WTC11 (cell line): Measurements from ENCODE around the gene NKX2-1. TPM values are rescaled to one million over a fixed set of nuclear protein-coding genes. Genes with fewer than 3 reads are reported as not detected.

Source experiments
- ATAC-seq: fragments of 200-7000 bp; cut with Tn5 transposase; 2 replicates; pipeline ENCODE4 v1.10.0; 2021; ENCODE audit warnings: mild to moderate bottlenecking, moderate library complexity
- CTCF ChIA-PET: fragments of 300-600 bp; sonication (Branson Sonifier 250); formaldehyde crosslinking; loops from one replicate; lab custom pipeline; 2021; ENCODE audit warnings: antibody characterized with exemption; lab: Charles Lee
- POLR2A ChIA-PET: fragments of 350-600 bp; sonication (Branson Sonifier 250); formaldehyde crosslinking; loops from one replicate; lab custom pipeline; 2021; ENCODE audit warnings: antibody characterized with exemption; lab: Charles Lee
- DNase-seq: peaks from one replicate; pipeline ENCODE4 v3.0.0; 2021; ENCODE audit warnings: low spot score
- H3K27ac Mint-ChIP-seq: 2 replicates; pipeline ENCODE4 v1.8.0; 2021; ENCODE audit warnings: mixed read lengths
- H3K27me3 Mint-ChIP-seq: 2 replicates; pipeline ENCODE4 v1.8.0; 2021; ENCODE audit warnings: low read depth, mild to moderate bottlenecking, moderate library complexity, mixed read lengths
- H3K36me3 Mint-ChIP-seq: 2 replicates; pipeline ENCODE4 v1.8.0; 2021; ENCODE audit warnings: mixed read lengths
- H3K4me1 Mint-ChIP-seq: 2 replicates; pipeline ENCODE4 v1.8.0; 2022; ENCODE audit warnings: mixed read lengths
- H3K4me3 Mint-ChIP-seq: 2 replicates; pipeline ENCODE4 v1.8.0; 2021; ENCODE audit warnings: mild to moderate bottlenecking, moderate library complexity, mixed read lengths
- H3K9me3 Mint-ChIP-seq: 2 replicates; pipeline ENCODE4 v1.8.0; 2021; ENCODE audit warnings: mixed read lengths
- ARID4B ChIP-seq: sonication (generic); formaldehyde crosslinking; IDR thresholded peaks from 2 replicates; pipeline ENCODE4 v1.8.0; 2023; ENCODE audit warnings: missing genetic modification reagents, mild to moderate bottlenecking, borderline replicate concordance
- ELF4 ChIP-seq: sonication (generic); formaldehyde crosslinking; IDR thresholded peaks from 2 replicates; pipeline ENCODE4 v1.8.1; 2022; ENCODE audit warnings: low read depth, mild to moderate bottlenecking, moderate library complexity, missing genetic modification reagents
- FOXK1 ChIP-seq: sonication (generic); formaldehyde crosslinking; IDR thresholded peaks from 2 replicates; pipeline ENCODE4 v1.8.0; 2022; ENCODE audit warnings: mild to moderate bottlenecking, moderate library complexity, missing genetic modification reagents
- FOXP1 ChIP-seq: sonication (generic); formaldehyde crosslinking; IDR thresholded peaks from 2 replicates; pipeline ENCODE4 v1.8.0; 2022; ENCODE audit warnings: missing genetic modification reagents, mild to moderate bottlenecking, moderate library complexity, borderline replicate concordance
- IRF2 ChIP-seq: sonication (generic); formaldehyde crosslinking; IDR thresholded peaks from 2 replicates; pipeline ENCODE4 v1.8.0; 2022; ENCODE audit warnings: low read depth, missing genetic modification reagents, borderline replicate concordance
- JAZF1 ChIP-seq: fragments of 250-450 bp; sonication (Bioruptor Pico); IDR thresholded peaks from 2 replicates; pipeline ENCODE4 v1.9.0; 2021; ENCODE audit warnings: moderate library complexity, mild to moderate bottlenecking, inconsistent platforms
- MXD4 ChIP-seq: fragments of 250-450 bp; sonication (Bioruptor Pico); IDR thresholded peaks from 2 replicates; pipeline ENCODE4 v1.8.0; 2021; ENCODE audit warnings: mild to moderate bottlenecking, moderate library complexity, borderline replicate concordance
- NR2C2 ChIP-seq: sonication (generic); formaldehyde crosslinking; IDR thresholded peaks from 2 replicates; pipeline ENCODE4 v1.8.0; 2022; ENCODE audit warnings: mild to moderate bottlenecking, missing genetic modification reagents
- NR3C1 ChIP-seq: sonication (generic); formaldehyde crosslinking; conservative IDR thresholded peaks from 2 replicates; pipeline ENCODE4 v1.8.1; 2023; ENCODE audit warnings: low read depth, mild to moderate bottlenecking, missing genetic modification reagents
- SMAD3 ChIP-seq: sonication (generic); formaldehyde crosslinking; IDR thresholded peaks from 2 replicates; pipeline ENCODE4 v1.8.0; 2022; ENCODE audit warnings: missing genetic modification reagents, mild to moderate bottlenecking, borderline replicate concordance
- ZMAT4 ChIP-seq: fragments of 250-450 bp; sonication (Bioruptor Pico); IDR thresholded peaks from 2 replicates; pipeline ENCODE4 v1.9.0; 2021; ENCODE audit warnings: mild to moderate bottlenecking
- ZNF138 ChIP-seq: sonication (generic); formaldehyde crosslinking; conservative IDR thresholded peaks from 2 replicates; pipeline ENCODE4 v1.8.1; 2022; ENCODE audit warnings: mild to moderate bottlenecking, moderate library complexity, missing genetic modification reagents
- ZNF425 ChIP-seq: fragments of 250-450 bp; sonication (Bioruptor Pico); conservative IDR thresholded peaks from 2 replicates; pipeline ENCODE4 v1.9.0; 2021; ENCODE audit warnings: mild to moderate bottlenecking
- total RNA-seq: library from RNA; stranded (reverse); gene quantifications from 3 replicates; pipeline ENCODE4 v1.2.3, GENCODE V29; 2021
- TF ChIP-seq, protein P1 (sequence below): fragments of 250-450 bp; sonication (Bioruptor Pico); IDR thresholded peaks from 2 replicates; pipeline ENCODE4 v1.9.0; 2021; ENCODE audit warnings: moderate library complexity, mild to moderate bottlenecking, inconsistent platforms, borderline replicate concordance
- TF ChIP-seq, protein P2 (sequence below): sonication (generic); formaldehyde crosslinking; IDR thresholded peaks from 2 replicates; pipeline ENCODE4 v1.8.0; 2022; ENCODE audit warnings: mild to moderate bottlenecking, missing genetic modification reagents
- TF ChIP-seq, protein P3 (sequence below): sonication (generic); formaldehyde crosslinking; IDR thresholded peaks from 2 replicates; pipeline ENCODE4 v1.8.1; 2022; ENCODE audit warnings: low read depth, mild to moderate bottlenecking, moderate library complexity, missing genetic modification reagents, borderline replicate concordance
- TF ChIP-seq, protein P4 (sequence below): sonication (generic); formaldehyde crosslinking; IDR thresholded peaks from 2 replicates; pipeline ENCODE4 v1.8.1; 2023; ENCODE audit warnings: mild to moderate bottlenecking, missing genetic modification reagents

NKX2-1 gene
- total RNA-seq, 1 experiment from 2014 or later = not detected

GRCh38 chr14:36511981-36512584 lies 7.9 kb downstream of the NKX2-1 start:
- POLR2A ChIA-PET = no interaction called here
- DNase-seq = no peak
- Mint-ChIP-seq H3K36me3 (no peaks in the 10 kb centered on the region; the same call in 1 of the 2 replicates), H3K4me3 (no peak overlapping the region), H3K27me3 (peaks cover 98% of the 10 kb centered on the region), H3K27ac (no peak overlapping the region), H3K9me3 (no peaks in the 10 kb centered on the region), H3K4me1 (peaks cover 64% of the 10 kb centered on the region)
- ATAC-seq = no peak
- CTCF ChIA-PET = interaction anchor here (0.6 to 5.7 kb wide), 2 partner anchors 12 to 94 kb away, joined by 4 to 103 read pairs; no protein-coding TSS in a partner anchor
- TF ChIP-seq NR2C2 (CRISPR knock-in tag) (no peak), JAZF1 (CRISPR knock-in tag) (no peak), NR3C1 (CRISPR knock-in tag) (no peak), ZMAT4 (CRISPR knock-in tag) (no peak), FOXK1 (no peak), ARID4B (CRISPR knock-in tag) (no peak)
- TF ChIP-seq, protein P1, sequence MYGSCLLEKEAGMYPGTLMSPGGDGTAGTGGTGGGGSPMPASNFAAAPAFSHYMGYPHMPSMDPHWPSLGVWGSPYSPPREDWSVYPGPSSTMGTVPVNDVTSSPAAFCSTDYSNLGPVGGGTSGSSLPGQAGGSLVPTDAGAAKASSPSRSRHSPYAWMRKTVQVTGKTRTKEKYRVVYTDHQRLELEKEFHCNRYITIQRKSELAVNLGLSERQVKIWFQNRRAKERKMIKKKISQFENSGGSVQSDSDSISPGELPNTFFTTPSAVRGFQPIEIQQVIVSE = no peak

- Mint-ChIP-seq H3K4me1 (peaks cover 70% of the 10 kb centered on the region), H3K36me3 (no peaks in the 10 kb centered on the region; the same call in 1 of the 2 replicates), H3K27ac (no peak overlapping the region), H3K9me3 (no peaks in the 10 kb centered on the region), H3K4me3 (no peak overlapping the region), H3K27me3 (peaks cover 98% of the 10 kb centered on the region)
- ATAC-seq (no peak), DNase-seq (no peak)
- CTCF ChIA-PET = interaction anchor here (1.1 to 4.0 kb wide), 4 partner anchors 10 to 440 kb away, joined by 3 to 57 read pairs (median 24); partner anchors contain the start of gene NKX2-1
- POLR2A ChIA-PET = no interaction called here
- TF ChIP-seq, protein P2, sequence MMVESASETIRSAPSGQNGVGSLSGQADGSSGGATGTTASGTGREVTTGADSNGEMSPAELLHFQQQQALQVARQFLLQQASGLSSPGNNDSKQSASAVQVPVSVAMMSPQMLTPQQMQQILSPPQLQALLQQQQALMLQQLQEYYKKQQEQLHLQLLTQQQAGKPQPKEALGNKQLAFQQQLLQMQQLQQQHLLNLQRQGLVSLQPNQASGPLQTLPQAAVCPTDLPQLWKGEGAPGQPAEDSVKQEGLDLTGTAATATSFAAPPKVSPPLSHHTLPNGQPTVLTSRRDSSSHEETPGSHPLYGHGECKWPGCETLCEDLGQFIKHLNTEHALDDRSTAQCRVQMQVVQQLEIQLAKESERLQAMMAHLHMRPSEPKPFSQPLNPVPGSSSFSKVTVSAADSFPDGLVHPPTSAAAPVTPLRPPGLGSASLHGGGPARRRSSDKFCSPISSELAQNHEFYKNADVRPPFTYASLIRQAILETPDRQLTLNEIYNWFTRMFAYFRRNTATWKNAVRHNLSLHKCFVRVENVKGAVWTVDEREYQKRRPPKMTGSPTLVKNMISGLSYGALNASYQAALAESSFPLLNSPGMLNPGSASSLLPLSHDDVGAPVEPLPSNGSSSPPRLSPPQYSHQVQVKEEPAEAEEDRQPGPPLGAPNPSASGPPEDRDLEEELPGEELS = no peak
- TF ChIP-seq ELF4 (CRISPR knock-in tag) = no peak
- no peak for TF ChIP-seq SMAD3 (CRISPR knock-in tag)
- TF ChIP-seq FOXP1 (CRISPR knock-in tag) = no peak
- no peak for TF ChIP-seq ZNF425 (CRISPR knock-in tag)
- no peak for TF ChIP-seq MXD4
- no peak for TF ChIP-seq ZNF138 (CRISPR knock-in tag)
- TF ChIP-seq, protein P3, sequence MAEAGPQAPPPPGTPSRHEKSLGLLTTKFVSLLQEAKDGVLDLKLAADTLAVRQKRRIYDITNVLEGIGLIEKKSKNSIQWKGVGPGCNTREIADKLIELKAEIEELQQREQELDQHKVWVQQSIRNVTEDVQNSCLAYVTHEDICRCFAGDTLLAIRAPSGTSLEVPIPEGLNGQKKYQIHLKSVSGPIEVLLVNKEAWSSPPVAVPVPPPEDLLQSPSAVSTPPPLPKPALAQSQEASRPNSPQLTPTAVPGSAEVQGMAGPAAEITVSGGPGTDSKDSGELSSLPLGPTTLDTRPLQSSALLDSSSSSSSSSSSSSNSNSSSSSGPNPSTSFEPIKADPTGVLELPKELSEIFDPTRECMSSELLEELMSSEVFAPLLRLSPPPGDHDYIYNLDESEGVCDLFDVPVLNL (CRISPR knock-in tag) = no peak
- no peak for TF ChIP-seq IRF2
- TF ChIP-seq, protein P4, sequence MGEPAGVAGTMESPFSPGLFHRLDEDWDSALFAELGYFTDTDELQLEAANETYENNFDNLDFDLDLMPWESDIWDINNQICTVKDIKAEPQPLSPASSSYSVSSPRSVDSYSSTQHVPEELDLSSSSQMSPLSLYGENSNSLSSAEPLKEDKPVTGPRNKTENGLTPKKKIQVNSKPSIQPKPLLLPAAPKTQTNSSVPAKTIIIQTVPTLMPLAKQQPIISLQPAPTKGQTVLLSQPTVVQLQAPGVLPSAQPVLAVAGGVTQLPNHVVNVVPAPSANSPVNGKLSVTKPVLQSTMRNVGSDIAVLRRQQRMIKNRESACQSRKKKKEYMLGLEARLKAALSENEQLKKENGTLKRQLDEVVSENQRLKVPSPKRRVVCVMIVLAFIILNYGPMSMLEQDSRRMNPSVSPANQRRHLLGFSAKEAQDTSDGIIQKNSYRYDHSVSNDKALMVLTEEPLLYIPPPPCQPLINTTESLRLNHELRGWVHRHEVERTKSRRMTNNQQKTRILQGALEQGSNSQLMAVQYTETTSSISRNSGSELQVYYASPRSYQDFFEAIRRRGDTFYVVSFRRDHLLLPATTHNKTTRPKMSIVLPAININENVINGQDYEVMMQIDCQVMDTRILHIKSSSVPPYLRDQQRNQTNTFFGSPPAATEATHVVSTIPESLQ = no peak
These were observed 9.2 kb downstream of the NKX2-1 start for GRCh38 chr14:36510874-36511273.
